Thyroid gland (tissue), 4 donors: ENCODE results near the gene ADPRHL1.

Source experiments
- CTCF ChIP-seq, 6 experiments: fragments of 200-600 bp in 3 of 6; fragments of 450-650 bp in 3 of 6; sonication (generic) in 3 of 6; IDR thresholded peaks; one replicate each; pipeline ENCODE4 v1.5.1; 2016 to 2019; ENCODE audit warnings: antibody characterized with exemption in 6 of 6, mild to moderate bottlenecking in 2 of 6, inconsistent platforms in 1 of 6, moderate library complexity in 1 of 6
- POLR2A ChIP-seq, 2 donors: fragments of 450-650 bp; IDR thresholded peaks; one replicate each; pipeline ENCODE4 v1.6.1; 2017; ENCODE audit warnings: antibody characterized with exemption in 2 of 2, mild to moderate bottlenecking in 2 of 2, moderate library complexity in 1 of 2

- no peak for TF ChIP-seq CTCF (IDR thresholded peaks at IDR 0.05)
- no peak for TF ChIP-seq POLR2A (IDR thresholded peaks at IDR 0.05)
Measured at GRCh38 chr13:113367020-113367560, 86.2 kb downstream of the ADPRHL1 start.
